22Rv1 (cell line): ENCODE measurements around the gene MAD1L1.

Experiments used
- H3K27ac ChIP-seq: fragments of 450-650 bp; 2 replicates; pipeline ENCODE4 v1.5.1; 2017
- CTCF ChIP-seq: fragments of 450-650 bp; IDR thresholded peaks from 2 replicates; pipeline ENCODE4 v1.5.1; 2017; ENCODE audit warnings: mild to moderate bottlenecking
- ZFX ChIP-seq: fragments of 450-650 bp; IDR thresholded peaks from 2 replicates; pipeline ENCODE4 v1.6.1; 2017; ENCODE audit warnings: antibody characterized with exemption, borderline replicate concordance

MAD1L1 gene

GRCh38 chr7:1965579-1966294 is 267.0 kb downstream of the MAD1L1 start:
- no peak for TF ChIP-seq CTCF
- TF ChIP-seq ZFX = no peak
- H3K27ac ChIP-seq = no peak overlapping the region

GRCh38 chr7:1964913-1965578 is 267.7 kb downstream of the MAD1L1 start:
- no peak overlapping the region for H3K27ac ChIP-seq
- no peak for TF ChIP-seq ZFX

- TF ChIP-seq ZFX (no peak), CTCF (no peak)
- no peak overlapping the region for H3K27ac ChIP-seq
Observed at GRCh38 chr7:1964211-1964912, 268.4 kb downstream of the MAD1L1 start.

- no peak overlapping the region for H3K27ac ChIP-seq
- TF ChIP-seq ZFX (no peak), CTCF (no peak)
Observed at GRCh38 chr7:1963575-1963974, 269.2 kb downstream of the MAD1L1 start.

GRCh38 chr7:1961701-1962276 is 271.0 kb downstream of the MAD1L1 start:
- H3K27ac ChIP-seq = no peak overlapping the region

GRCh38 chr7:1959305-1959704 is 273.4 kb downstream of the MAD1L1 start:
- TF ChIP-seq CTCF = no peak
- TF ChIP-seq ZFX = no peak
- H3K27ac ChIP-seq = no peak overlapping the region

More at GRCh38 chr7:1961701-1962276, 271.0 kb downstream of the MAD1L1 start:
- no peak for TF ChIP-seq ZFX
- no peak for TF ChIP-seq CTCF

GRCh38 chr7:1957471-1958225 is 275.1 kb downstream of the MAD1L1 start:
- H3K27ac ChIP-seq = no peak overlapping the region
- TF ChIP-seq ZFX (no peak), CTCF (no peak)
